Right atrium auricular region (tissue), 2 donors: ENCODE data around the gene CD9. TPM values are rescaled to one million over a fixed set of nuclear protein-coding genes. Genes with fewer than 3 reads are reported as not detected.

ENCODE experiments used
- DNase-seq: peaks from one replicate; pipeline ENCODE4 v3.0.0-alpha.2; 2019; ENCODE audit warnings: low spot score
- H3K27ac ChIP-seq, 2 donors: fragments of 200-600 bp; sonication (generic); 1 replicate in 1 of 2; 2 replicates in 1 of 2; pipeline ENCODE4 v1.5.1; 2016 to 2019
- H3K27me3 ChIP-seq, 2 donors: fragments of 200-600 bp; sonication (generic); one replicate each; pipeline versions ENCODE4 v1.5.1 to v1.6.0; 2017 to 2019
- H3K36me3 ChIP-seq: fragments of 200-600 bp; sonication (generic); one replicate; pipeline ENCODE4 v1.5.1; 2016
- H3K4me1 ChIP-seq, 2 donors: fragments of 200-600 bp; sonication (generic); one replicate each; pipeline versions ENCODE4 v1.5.1 to v1.6.0; 2017 to 2019
- H3K4me3 ChIP-seq, 2 donors: fragments of 200-600 bp; sonication (generic); 1 replicate in 1 of 2; 2 replicates in 1 of 2; pipeline ENCODE4 v1.5.1; 2017 to 2019; ENCODE audit warnings: mild to moderate bottlenecking in 1 of 2, moderate library complexity in 1 of 2
- H3K9me3 ChIP-seq, 2 donors: fragments of 200-600 bp; sonication (generic); one replicate each; pipeline ENCODE4 v1.5.1; 2019
- CTCF ChIP-seq, 2 donors: fragments of 200-600 bp; sonication (generic); IDR thresholded peaks; one replicate each; pipeline ENCODE4 v1.5.1; 2019; ENCODE audit warnings: antibody characterized with exemption in 2 of 2
- total RNA-seq, 2 donors: library from RNA; depleted of rRNA; stranded (reverse); fragments of >200 nt; gene quantifications; one replicate each; pipeline ENCODE4 v1.1.0, GENCODE V29; 2016

The CD9 gene
- total RNA-seq, 2 donors from 2014 or later: 126 to 230 TPM

- peaks cover 32% of the 10 kb centered on the region for H3K36me3 ChIP-seq
- no peaks in the 10 kb centered on the region for H3K27me3 ChIP-seq
- H3K9me3 ChIP-seq: no peaks in the 10 kb centered on the region
- TF ChIP-seq CTCF (IDR thresholded peaks at IDR 0.05): no peak
- no peak for DNase-seq
- H3K27ac ChIP-seq: peak overlapping the region; percentile 84 to 87
- H3K4me1 ChIP-seq: peaks cover 0 to 82% of the 10 kb centered on the region in 2 donors
- H3K4me3 ChIP-seq: no peak overlapping the region
Observed at GRCh38 chr12:6231359-6232268, 31.4 kb downstream of the CD9 start.

- no peak for TF ChIP-seq CTCF (IDR thresholded peaks at IDR 0.05)
- H3K4me3 ChIP-seq: no peak overlapping the region
- peaks cover 46% of the 10 kb centered on the region for H3K36me3 ChIP-seq
- no peak for DNase-seq
- H3K9me3 ChIP-seq: no peaks in the 10 kb centered on the region
- H3K4me1 ChIP-seq: peaks cover 0 to 64% of the 10 kb centered on the region in 2 donors
- H3K27ac ChIP-seq: peak overlapping the region; percentile 71 to 87
- H3K27me3 ChIP-seq: no peaks in the 10 kb centered on the region
Observed at GRCh38 chr12:6233121-6233971, 33.1 kb downstream of the CD9 start.

GRCh38 chr12:6234214-6234613 is 34.0 kb downstream of the CD9 start:
- no peak for DNase-seq
- Histone ChIP-seq H3K4me3 (no peak overlapping the region), H3K27me3 (no peaks in the 10 kb centered on the region), H3K27ac (peak overlapping the region; percentile 71 to 87), H3K4me1 (peaks cover 0 to 56% of the 10 kb centered on the region in 2 donors), H3K9me3 (no peaks in the 10 kb centered on the region), H3K36me3 (peaks cover 46% of the 10 kb centered on the region)
- TF ChIP-seq CTCF (IDR thresholded peaks at IDR 0.05): no peak

- H3K4me3 ChIP-seq: no peak overlapping the region
- no peaks in the 10 kb centered on the region for H3K9me3 ChIP-seq
- no peak for DNase-seq
- peak overlapping the region; percentile 5 to 71 for H3K27ac ChIP-seq
- peaks cover 46% of the 10 kb centered on the region for H3K36me3 ChIP-seq
- H3K27me3 ChIP-seq: no peaks in the 10 kb centered on the region
- TF ChIP-seq CTCF (IDR thresholded peaks at IDR 0.05): no peak
- peaks cover 0 to 49% of the 10 kb centered on the region in 2 donors for H3K4me1 ChIP-seq
Observed at GRCh38 chr12:6234906-6235305, 34.7 kb downstream of the CD9 start.

GRCh38 chr12:6235499-6235898 is 35.3 kb downstream of the CD9 start:
- TF ChIP-seq CTCF (IDR thresholded peaks at IDR 0.05): no peak
- H3K27ac ChIP-seq: no peak overlapping the region
- H3K4me1 ChIP-seq: peaks cover 0 to 43% of the 10 kb centered on the region in 2 donors
- H3K27me3 ChIP-seq: no peaks in the 10 kb centered on the region
- peaks cover 46% of the 10 kb centered on the region for H3K36me3 ChIP-seq
- H3K9me3 ChIP-seq: no peaks in the 10 kb centered on the region
- DNase-seq: no peak
- H3K4me3 ChIP-seq: no peak overlapping the region
